Endothelial cell of umbilical vein (primary cell): ENCODE results near the gene SLC9A3. TPM values are rescaled to one million over a fixed set of nuclear protein-coding genes. Genes with fewer than 3 reads are reported as not detected.

Source experiments
- BruUV-seq: library from RNA; stranded (reverse); fragments of 400-500 nt; replicated peaks from 2 replicates; lab custom pipeline; 2021; lab: Mats Ljungman, UMichigan
- CTCF ChIA-PET: fragments of 300-600, 350-600 bp; sonication (Branson Sonifier 250); formaldehyde crosslinking; loops from one replicate; lab custom pipeline; 2021; ENCODE audit warnings: antibody characterized with exemption, inconsistent platforms; lab: Charles Lee
- POLR2A ChIA-PET: fragments of 300-600, 350-600 bp; sonication (Branson Sonifier 250); formaldehyde crosslinking; loops from one replicate; lab custom pipeline; 2021; ENCODE audit warnings: antibody characterized with exemption, inconsistent platforms; lab: Charles Lee
- DNase-seq: peaks from one replicate; pipeline ENCODE4 v3.0.0-alpha.2; 2011; ENCODE audit warnings: low read depth, low spot score
- FAIRE-seq: peaks from 2 replicates; lab custom pipeline; 2011; peaks lifted over from hg19 to GRCh38; lab: Jason Lieb, UNC
- H2AFZ ChIP-seq: 2 replicates; pipeline ENCODE4 v1.6.0; 2012; ENCODE audit warnings: low read depth, low read length, control low read depth, inconsistent platforms
- H3K27ac ChIP-seq: 2 replicates; pipeline ENCODE4 v1.5.1; 2011; ENCODE audit warnings: low read depth, mild to moderate bottlenecking, control low read depth, low read length, moderate library complexity; ENCODE audit not compliant: insufficient read depth
- H3K27me3 ChIP-seq, 2 experiments: 2 replicates each; pipeline versions ENCODE4 v1.6.0 to v1.6.1; 2011; ENCODE audit warnings: low read length in 2 of 2, mixed read lengths in 1 of 2; ENCODE audit not compliant: control insufficient read depth in 2 of 2, insufficient read depth in 2 of 2
- H3K36me3 ChIP-seq, 2 experiments: 2 replicates in 1 of 2; 3 replicates in 1 of 2; pipeline ENCODE4 v1.5.1; 2011; ENCODE audit warnings: low read length in 2 of 2, mild to moderate bottlenecking in 1 of 2, moderate library complexity in 1 of 2; ENCODE audit not compliant: control insufficient read depth in 2 of 2, insufficient read depth in 2 of 2; ENCODE audit errors: extremely low read depth in 1 of 2
- H3K4me1 ChIP-seq: 3 replicates; pipeline ENCODE4 v1.5.1; 2011; ENCODE audit warnings: mild to moderate bottlenecking, low read length; ENCODE audit not compliant: control insufficient read depth, insufficient read depth; ENCODE audit errors: extremely low read depth
- H3K4me2 ChIP-seq: 2 replicates; pipeline ENCODE4 v1.6.1; 2011; ENCODE audit warnings: low read length, control low read depth, mixed read lengths; ENCODE audit not compliant: insufficient read depth
- H3K4me3 ChIP-seq, 3 experiments: fragments of 200-600 bp in 1 of 3; sonication (generic), shearing (Covaris generic) in 1 of 3; replicated peaks in 1 of 3; 2 replicates each; pipeline ENCODE4 v1.5.1; 2011 to 2016; ENCODE audit warnings: control low read depth in 3 of 3, low read length in 3 of 3, mild to moderate bottlenecking in 2 of 3, inconsistent platforms in 1 of 3, low read depth in 1 of 3, moderate library complexity in 1 of 3; ENCODE audit not compliant: insufficient read depth in 1 of 3
- H3K79me2 ChIP-seq: 2 replicates; pipeline ENCODE4 v1.6.0; 2012; ENCODE audit warnings: low read length, inconsistent platforms; ENCODE audit not compliant: control insufficient read depth, insufficient read depth
- H3K9ac ChIP-seq: replicated peaks from 2 replicates; pipeline ENCODE3; 2011; ENCODE audit warnings: low read length, control low read depth; ENCODE audit not compliant: insufficient read depth; ENCODE audit errors: extremely low read depth
- H3K9me1 ChIP-seq: replicated peaks from 3 replicates; pipeline ENCODE4 v1.6.0; 2011; ENCODE audit warnings: mild to moderate bottlenecking, low read length; ENCODE audit not compliant: control insufficient read depth, insufficient read depth; ENCODE audit errors: extremely low read depth
- H3K9me3 ChIP-seq: replicated peaks from 2 replicates; pipeline ENCODE4 v1.5.1; 2012; ENCODE audit warnings: low read length, inconsistent platforms; ENCODE audit not compliant: control insufficient read depth, insufficient read depth
- H4K20me1 ChIP-seq: replicated peaks from 2 replicates; pipeline ENCODE3; 2011; ENCODE audit warnings: mild to moderate bottlenecking, low read length; ENCODE audit not compliant: control insufficient read depth, insufficient read depth; ENCODE audit errors: extremely low read depth
- EZH2 ChIP-seq: IDR thresholded peaks from 2 replicates; pipeline ENCODE4 v1.6.1; 2012; ENCODE audit warnings: borderline replicate concordance, low read depth, mild to moderate bottlenecking, moderate library complexity, low read length, inconsistent platforms; ENCODE audit not compliant: severe bottlenecking
- FOS ChIP-seq: IDR thresholded peaks from 2 replicates; pipeline ENCODE4 v1.6.1; 2011; ENCODE audit warnings: mild to moderate bottlenecking, low read length, moderate library complexity, borderline replicate concordance; ENCODE audit not compliant: insufficient read depth
- GATA2 ChIP-seq: IDR thresholded peaks from 2 replicates; pipeline ENCODE4 v1.7.0; 2011; ENCODE audit warnings: low read depth, mild to moderate bottlenecking, moderate library complexity, mixed read lengths, low read length; ENCODE audit not compliant: insufficient read length, insufficient read depth
- JUN ChIP-seq: IDR thresholded peaks from 2 replicates; pipeline ENCODE4 v1.6.1; 2011; ENCODE audit warnings: borderline replicate concordance, low read depth; ENCODE audit not compliant: insufficient read length, insufficient read depth
- MYC ChIP-seq: IDR thresholded peaks from one replicate; pipeline ENCODE4 v1.6.1; 2011; ENCODE audit warnings: mild to moderate bottlenecking, low read depth, low read length
- POLR2A ChIP-seq: IDR thresholded peaks from 2 replicates; pipeline ENCODE4 v1.6.1; 2012; ENCODE audit warnings: low read depth, mild to moderate bottlenecking, control low read depth, low read length
- POLR2AphosphoS5 ChIP-seq: IDR thresholded peaks from 2 replicates; pipeline ENCODE4 v1.6.1; 2012; ENCODE audit warnings: low read depth, mild to moderate bottlenecking, control low read depth, low read length, moderate library complexity; ENCODE audit not compliant: insufficient read depth
- dilution Hi-C: fragments of 300-500 bp; cut with MboI; formaldehyde crosslinking; loops from one replicate; pipeline ENCODE4 v1.15.0; 2019; ENCODE audit warnings: low sequenced_read_pairs; ENCODE audit not compliant: extremely low pct_ligation_motif_present
- intact Hi-C: fragments of 100-400 bp; cut with micrococcal nuclease; formaldehyde crosslinking; loops from one replicate; pipeline ENCODE4 v1.10.0; 2022
- polyA plus RNA-seq, 4 experiments: library from polyadenylated mRNA; depleted of rRNA in 3 of 4; stranded (reverse) in 3 of 4; unstranded in 1 of 4; fragments of >200 nt; gene quantifications; 2 replicates each; pipeline versions ENCODE4 v1.2.1 to v1.2.3, GENCODE V29; 2011 to 2012; ENCODE audit warnings: missing spikeins in 1 of 4
- total RNA-seq: library from RNA; stranded (reverse); gene quantifications from 2 replicates; pipeline ENCODE4 v1.2.3, GENCODE V29; 2021
- TF ChIP-seq, protein P1 (sequence below), 2 donors: IDR thresholded peaks; 1 replicate in 1 of 2; 2 replicates in 1 of 2; pipeline ENCODE4 v1.5.1; 2011; ENCODE audit warnings: low read length in 2 of 2, mild to moderate bottlenecking in 2 of 2, moderate library complexity in 2 of 2, control low read depth in 1 of 2, inconsistent platforms in 1 of 2, low read depth in 1 of 2; ENCODE audit not compliant: insufficient read depth in 1 of 2; ENCODE audit errors: extremely low read depth in 1 of 2
- TF ChIP-seq, protein P2 (sequence below): IDR thresholded peaks from 2 replicates; pipeline ENCODE4 v1.6.1; 2011; ENCODE audit not compliant: insufficient read depth, insufficient read length

SLC9A3 gene
- total and polyA plus RNA-seq, 2 donors (not counting 3 experiments of a cell fraction or from before 2014, with no cell fraction given) = 0.79 to 0.82 TPM

DNA sequence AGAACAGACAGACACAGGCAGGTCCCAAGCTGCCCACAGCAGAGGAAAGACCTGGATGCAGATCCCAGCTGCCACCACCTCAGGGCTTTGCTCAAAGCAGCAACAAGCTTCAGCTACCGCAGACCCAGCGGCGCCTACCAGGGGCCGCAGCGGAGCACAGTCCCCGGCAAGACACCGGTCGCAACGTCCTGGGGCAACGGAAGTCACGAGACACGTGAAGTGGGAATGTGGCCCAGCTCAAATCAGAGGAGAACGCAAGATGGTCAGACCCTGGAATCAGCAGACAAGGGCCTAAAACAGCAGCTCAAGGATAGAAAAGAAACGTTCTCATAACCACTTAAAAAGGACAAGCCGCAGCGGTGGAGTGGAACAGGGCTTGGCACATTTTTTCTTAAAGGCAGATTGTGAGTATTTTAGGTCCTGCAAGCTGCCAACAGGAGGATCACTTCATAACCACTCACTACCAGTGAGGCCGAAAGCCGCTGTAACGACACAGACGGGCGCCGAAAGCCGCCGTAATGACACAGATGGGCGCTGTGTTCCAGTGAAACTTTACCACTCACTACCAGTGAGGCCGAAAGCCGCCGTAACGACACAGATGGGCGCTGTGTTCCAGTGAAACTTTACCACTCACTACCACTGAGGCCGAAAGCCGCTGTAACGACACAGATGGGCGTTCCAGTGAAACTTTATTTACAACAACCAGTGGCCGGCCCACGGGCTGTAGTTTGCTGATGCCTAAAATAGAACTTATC lies 21.7 kb downstream of the SLC9A3 start:
- dilution Hi-C loops = no loop called here
- TF ChIP-seq MYC (no peak), POLR2A (no peak), GATA2 (no peak), EZH2 (no peak), FOS (no peak), JUN (no peak), POLR2AphosphoS5 (no peak)
- TF ChIP-seq, protein P1, sequence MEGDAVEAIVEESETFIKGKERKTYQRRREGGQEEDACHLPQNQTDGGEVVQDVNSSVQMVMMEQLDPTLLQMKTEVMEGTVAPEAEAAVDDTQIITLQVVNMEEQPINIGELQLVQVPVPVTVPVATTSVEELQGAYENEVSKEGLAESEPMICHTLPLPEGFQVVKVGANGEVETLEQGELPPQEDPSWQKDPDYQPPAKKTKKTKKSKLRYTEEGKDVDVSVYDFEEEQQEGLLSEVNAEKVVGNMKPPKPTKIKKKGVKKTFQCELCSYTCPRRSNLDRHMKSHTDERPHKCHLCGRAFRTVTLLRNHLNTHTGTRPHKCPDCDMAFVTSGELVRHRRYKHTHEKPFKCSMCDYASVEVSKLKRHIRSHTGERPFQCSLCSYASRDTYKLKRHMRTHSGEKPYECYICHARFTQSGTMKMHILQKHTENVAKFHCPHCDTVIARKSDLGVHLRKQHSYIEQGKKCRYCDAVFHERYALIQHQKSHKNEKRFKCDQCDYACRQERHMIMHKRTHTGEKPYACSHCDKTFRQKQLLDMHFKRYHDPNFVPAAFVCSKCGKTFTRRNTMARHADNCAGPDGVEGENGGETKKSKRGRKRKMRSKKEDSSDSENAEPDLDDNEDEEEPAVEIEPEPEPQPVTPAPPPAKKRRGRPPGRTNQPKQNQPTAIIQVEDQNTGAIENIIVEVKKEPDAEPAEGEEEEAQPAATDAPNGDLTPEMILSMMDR (IDR thresholded peaks at IDR 0.05; ENCODE audit: extremely low read depth in 1 of 2, insufficient read depth in 1 of 2, low read depth in 1 of 2, low read length in 2 of 2) = no peak
- TF ChIP-seq, protein P2, sequence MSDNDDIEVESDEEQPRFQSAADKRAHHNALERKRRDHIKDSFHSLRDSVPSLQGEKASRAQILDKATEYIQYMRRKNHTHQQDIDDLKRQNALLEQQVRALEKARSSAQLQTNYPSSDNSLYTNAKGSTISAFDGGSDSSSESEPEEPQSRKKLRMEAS = no peak
- Histone ChIP-seq H2AFZ (no peak overlapping the region), H3K9me3 (no peaks in the 10 kb centered on the region), H3K79me2 (no peaks in the 10 kb centered on the region), H3K9me1 (no peaks in the 10 kb centered on the region), H3K27ac (no peak overlapping the region), H3K27me3 (peaks cover 0 to 3% of the 10 kb centered on the region in 2 experiments), H3K4me2 (no peak overlapping the region), H3K4me1 (no peaks in the 10 kb centered on the region), H3K4me3 (no peak overlapping the region), H3K9ac (no peak overlapping the region), H3K36me3 (no peaks in the 10 kb centered on the region), H4K20me1 (no peaks in the 10 kb centered on the region)
- DNase-seq = peak; percentile 6
- FAIRE-seq = no peak
- intact Hi-C loops = no loop called here
- ChIA-PET CTCF (interaction anchor here (0.6 to 1.2 kb wide), 2 partner anchors 8 to 56 kb away, joined by 3 to 4 read pairs; no protein-coding TSS in a partner anchor), POLR2A (no interaction called here)
- no TSS peak for BruUV-seq
